B cell (primary cell): ENCODE measurements around the gene IMP3. TPM values are rescaled to one million over a fixed set of nuclear protein-coding genes. Genes with fewer than 3 reads are reported as not detected.

Source experiments
- ATAC-seq: fragments of 200-7000 bp; cut with Tn5 transposase; one replicate; pipeline ENCODE4 v1.10.0; 2021; ENCODE audit warnings: low read depth, mild to moderate bottlenecking, moderate number of reproducible peaks, moderate library complexity
- CTCF ChIA-PET: fragments of 350-600 bp; sonication (Branson Sonifier 250); formaldehyde crosslinking; loops from one replicate; lab custom pipeline; 2021; ENCODE audit warnings: antibody characterized with exemption, inconsistent platforms; lab: Charles Lee
- POLR2A ChIA-PET: fragments of 350-600 bp; sonication (Branson Sonifier 250); formaldehyde crosslinking; loops from one replicate; lab custom pipeline; 2021; ENCODE audit warnings: antibody characterized with exemption; lab: Charles Lee
- DNase-seq: peaks from one replicate; pipeline ENCODE4 v3.0.0; 2013
- H2AFZ ChIP-seq: 2 replicates; pipeline ENCODE4 v1.6.1; 2012; ENCODE audit warnings: mild to moderate bottlenecking, low read depth, low read length; ENCODE audit not compliant: insufficient read depth, poor library complexity, severe bottlenecking
- H3K27ac ChIP-seq, 2 donors: 1 replicate in 1 of 2; 2 replicates in 1 of 2; pipeline ENCODE4 v1.5.1; 2012 to 2013; ENCODE audit warnings: low read length in 2 of 2, mild to moderate bottlenecking in 2 of 2, moderate library complexity in 1 of 2
- H3K27me3 ChIP-seq, 4 experiments: fragments of 200-600 bp in 1 of 4; sonication (generic) in 1 of 4; replicated peaks in 1 of 4; 1 replicate in 2 of 4; 2 replicates in 2 of 4; pipeline versions ENCODE4 v1.6.1 to v1.7.0; 2013 to 2016; ENCODE audit warnings: low read length in 3 of 4, mild to moderate bottlenecking in 2 of 4, mixed read lengths in 1 of 4, moderate library complexity in 1 of 4; ENCODE audit not compliant: insufficient read depth in 4 of 4, control insufficient read depth in 3 of 4; ENCODE audit errors: control extremely low read depth in 1 of 4
- H3K36me3 ChIP-seq, 2 experiments: replicated peaks in 1 of 2; 1 replicate in 1 of 2; 2 replicates in 1 of 2; pipeline versions ENCODE4 v1.6.1 to v1.7.1; 2013; ENCODE audit warnings: low read length in 1 of 2; ENCODE audit not compliant: insufficient read depth in 2 of 2, control insufficient read depth in 1 of 2; ENCODE audit errors: control extremely low read depth in 1 of 2, extremely low read depth in 1 of 2
- H3K4me1 ChIP-seq, 2 donors: fragments of 200-600 bp in 1 of 2; sonication (generic) in 1 of 2; 1 replicate in 1 of 2; 2 replicates in 1 of 2; pipeline versions ENCODE4 v1.5.1 to v1.6.1; 2013 to 2017; ENCODE audit warnings: low read length in 2 of 2; ENCODE audit not compliant: control insufficient read depth in 2 of 2, insufficient read depth in 2 of 2
- H3K4me2 ChIP-seq: replicated peaks from 2 replicates; pipeline ENCODE3; 2012; ENCODE audit warnings: mild to moderate bottlenecking, low read depth, low read length; ENCODE audit not compliant: poor library complexity, severe bottlenecking
- H3K4me3 ChIP-seq, 5 experiments: fragments of 200-600 bp in 1 of 5; sonication (generic) in 1 of 5; 1 replicate in 3 of 5; 2 replicates in 2 of 5; pipeline versions ENCODE4 v1.5.1 to v1.7.0; 2011 to 2016; ENCODE audit warnings: low read length in 4 of 5, mild to moderate bottlenecking in 4 of 5, low read depth in 2 of 5, control low read depth in 1 of 5, moderate library complexity in 1 of 5; ENCODE audit not compliant: insufficient read depth in 1 of 5; ENCODE audit errors: control extremely low read depth in 1 of 5, extremely low read depth in 1 of 5
- H3K79me2 ChIP-seq: fragments of 200-600 bp; sonication (generic); one replicate; pipeline ENCODE4 v1.6.0; 2016; ENCODE audit warnings: low read length; ENCODE audit not compliant: control insufficient read depth, insufficient read depth
- H3K9ac ChIP-seq: fragments of 200-600 bp; sonication (generic); 2 replicates; pipeline ENCODE4 v1.6.1; 2017; ENCODE audit warnings: mild to moderate bottlenecking, low read length, moderate library complexity
- H3K9me3 ChIP-seq, 3 donors: one replicate each; pipeline versions ENCODE4 v1.6.1 to v1.7.1; 2013; ENCODE audit warnings: low read length in 2 of 3; ENCODE audit not compliant: control insufficient read depth in 2 of 3, insufficient read depth in 1 of 3; ENCODE audit errors: control extremely low read depth in 1 of 3
- H4K20me1 ChIP-seq: 2 replicates; pipeline ENCODE4 v1.6.0; 2012; ENCODE audit warnings: mild to moderate bottlenecking, low read length; ENCODE audit not compliant: insufficient read depth, control insufficient read depth, poor library complexity, severe bottlenecking
- H3K27ac Mint-ChIP-seq: one replicate; pipeline ENCODE4 v1.8.0; 2021; ENCODE audit warnings: mixed read lengths
- H3K27me3 Mint-ChIP-seq: one replicate; pipeline ENCODE4 v1.8.0; 2021; ENCODE audit warnings: mixed read lengths
- H3K4me1 Mint-ChIP-seq: one replicate; pipeline ENCODE4 v1.8.0; 2021; ENCODE audit warnings: mixed read lengths
- H3K4me3 Mint-ChIP-seq: one replicate; pipeline ENCODE4 v1.8.0; 2021; ENCODE audit warnings: mixed read lengths
- H3K9me3 Mint-ChIP-seq: one replicate; pipeline ENCODE4 v1.8.0; 2022; ENCODE audit warnings: mixed read lengths; ENCODE audit not compliant: insufficient read depth
- EZH2 ChIP-seq: IDR thresholded peaks from 2 replicates; pipeline ENCODE4 v1.6.1; 2012; ENCODE audit warnings: borderline replicate concordance, low read depth, mild to moderate bottlenecking, moderate library complexity, low read length; ENCODE audit not compliant: insufficient read depth, poor library complexity, severe bottlenecking
- WGBS: methylation state at CpG from one replicate; pipeline ENCODE4 v1.1.5; 2013; ENCODE audit warnings: missing lambda C conversion rate; ENCODE audit not compliant: insufficient coverage; 5-methylcytosine and 5-hydroxymethylcytosine counted together
- intact Hi-C: fragments of 100-400 bp; cut with micrococcal nuclease; formaldehyde crosslinking; loops from one replicate; pipeline ENCODE4 v1.10.0; 2022
- polyA plus RNA-seq: library from polyadenylated mRNA; depleted of rRNA; stranded (reverse); fragments of >200 nt; gene quantifications from 2 replicates; pipeline ENCODE4 v1.2.3, GENCODE V29; 2012
- total RNA-seq, 2 donors: library from RNA; stranded (reverse); fragments of 120-200 nt in 1 of 2; gene quantifications; 1 replicate in 1 of 2; 2 replicates in 1 of 2; pipeline versions ENCODE4 v1.2.3 to v1.2.4, GENCODE V29; 2013 to 2022
- TF ChIP-seq, protein P1 (sequence below): fragments of 200-600 bp; IDR thresholded peaks from one replicate; pipeline ENCODE4 v1.8.0; 2022; ENCODE audit warnings: antibody characterized with exemption, mild to moderate bottlenecking

IMP3 gene
- total and polyA plus RNA-seq, 2 donors (not counting 1 experiment from before 2014, with no cell fraction given): 60.8 to 85.1 TPM

DNA sequence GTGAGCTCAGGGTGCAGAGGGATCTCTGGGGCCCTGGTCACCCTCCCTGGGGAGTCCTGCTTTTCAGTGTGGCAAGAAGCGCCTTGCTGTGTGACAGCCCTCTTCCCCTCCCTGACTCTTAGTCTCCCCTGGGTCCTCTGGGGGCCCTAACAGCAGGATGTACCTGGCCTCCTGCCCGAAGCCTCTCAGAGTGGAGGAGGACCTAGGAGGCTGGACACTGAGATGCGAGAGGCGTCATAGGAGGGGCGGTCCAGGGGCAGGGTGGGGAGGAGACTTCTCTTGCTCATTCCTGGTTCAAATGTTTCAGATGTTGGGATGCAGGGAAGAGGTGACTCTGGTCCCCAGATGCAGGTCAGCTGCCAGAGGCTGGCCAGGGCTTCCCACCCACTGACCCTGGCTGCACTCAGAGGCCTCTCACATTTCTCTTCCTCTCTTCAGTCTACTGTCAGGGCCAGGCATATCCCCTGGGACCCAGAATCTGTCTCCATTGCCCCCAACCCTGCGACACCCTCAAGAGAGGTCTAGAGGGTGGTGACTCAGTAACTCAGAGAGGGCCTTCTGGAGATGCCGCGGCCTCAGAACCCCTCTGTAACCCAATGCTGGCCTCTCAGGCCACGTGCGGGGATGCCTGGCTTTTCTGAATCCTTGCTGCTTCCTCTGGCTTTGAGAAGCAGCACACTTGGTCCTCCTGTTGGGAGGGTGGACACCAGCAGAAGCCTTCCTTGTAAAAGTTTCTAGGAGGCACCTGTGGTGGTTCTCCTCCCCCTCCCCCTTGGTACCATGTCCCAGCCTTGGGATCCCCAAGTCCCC, 33.6 kb upstream of the IMP3 start:
- intact Hi-C loops: no loop called here
- no peaks in the 10 kb centered on the region for H3K36me3 ChIP-seq
- H3K27me3 Mint-ChIP-seq: no peaks in the 10 kb centered on the region
- no peaks in the 10 kb centered on the region for H4K20me1 ChIP-seq
- 86% methylated on average over 8 of the region's 10 CpGs for WGBS
- H3K9me3 Mint-ChIP-seq: no peaks in the 10 kb centered on the region
- no peaks in the 10 kb centered on the region for H3K79me2 ChIP-seq
- no peaks in the 10 kb centered on the region for H3K27me3 ChIP-seq
- ATAC-seq: peak; percentile 36
- no peak overlapping the region for H3K4me2 ChIP-seq
- TF ChIP-seq EZH2: no peak
- TF ChIP-seq, protein P1, sequence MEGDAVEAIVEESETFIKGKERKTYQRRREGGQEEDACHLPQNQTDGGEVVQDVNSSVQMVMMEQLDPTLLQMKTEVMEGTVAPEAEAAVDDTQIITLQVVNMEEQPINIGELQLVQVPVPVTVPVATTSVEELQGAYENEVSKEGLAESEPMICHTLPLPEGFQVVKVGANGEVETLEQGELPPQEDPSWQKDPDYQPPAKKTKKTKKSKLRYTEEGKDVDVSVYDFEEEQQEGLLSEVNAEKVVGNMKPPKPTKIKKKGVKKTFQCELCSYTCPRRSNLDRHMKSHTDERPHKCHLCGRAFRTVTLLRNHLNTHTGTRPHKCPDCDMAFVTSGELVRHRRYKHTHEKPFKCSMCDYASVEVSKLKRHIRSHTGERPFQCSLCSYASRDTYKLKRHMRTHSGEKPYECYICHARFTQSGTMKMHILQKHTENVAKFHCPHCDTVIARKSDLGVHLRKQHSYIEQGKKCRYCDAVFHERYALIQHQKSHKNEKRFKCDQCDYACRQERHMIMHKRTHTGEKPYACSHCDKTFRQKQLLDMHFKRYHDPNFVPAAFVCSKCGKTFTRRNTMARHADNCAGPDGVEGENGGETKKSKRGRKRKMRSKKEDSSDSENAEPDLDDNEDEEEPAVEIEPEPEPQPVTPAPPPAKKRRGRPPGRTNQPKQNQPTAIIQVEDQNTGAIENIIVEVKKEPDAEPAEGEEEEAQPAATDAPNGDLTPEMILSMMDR: no peak
- H3K4me1 Mint-ChIP-seq: peaks cover 4% of the 10 kb centered on the region
- DNase-seq: no peak
- H3K9ac ChIP-seq: no peak overlapping the region
- H3K27ac Mint-ChIP-seq: no peak overlapping the region
- no peaks in the 10 kb centered on the region for H3K9me3 ChIP-seq
- H3K4me3 Mint-ChIP-seq: no peak overlapping the region
- no peak overlapping the region for H2AFZ ChIP-seq
- POLR2A ChIA-PET: no interaction called here
- no peak overlapping the region for H3K27ac ChIP-seq
- CTCF ChIA-PET: no interaction called here
- no peaks in the 10 kb centered on the region for H3K4me1 ChIP-seq
- H3K4me3 ChIP-seq: no peak overlapping the region

DNA sequence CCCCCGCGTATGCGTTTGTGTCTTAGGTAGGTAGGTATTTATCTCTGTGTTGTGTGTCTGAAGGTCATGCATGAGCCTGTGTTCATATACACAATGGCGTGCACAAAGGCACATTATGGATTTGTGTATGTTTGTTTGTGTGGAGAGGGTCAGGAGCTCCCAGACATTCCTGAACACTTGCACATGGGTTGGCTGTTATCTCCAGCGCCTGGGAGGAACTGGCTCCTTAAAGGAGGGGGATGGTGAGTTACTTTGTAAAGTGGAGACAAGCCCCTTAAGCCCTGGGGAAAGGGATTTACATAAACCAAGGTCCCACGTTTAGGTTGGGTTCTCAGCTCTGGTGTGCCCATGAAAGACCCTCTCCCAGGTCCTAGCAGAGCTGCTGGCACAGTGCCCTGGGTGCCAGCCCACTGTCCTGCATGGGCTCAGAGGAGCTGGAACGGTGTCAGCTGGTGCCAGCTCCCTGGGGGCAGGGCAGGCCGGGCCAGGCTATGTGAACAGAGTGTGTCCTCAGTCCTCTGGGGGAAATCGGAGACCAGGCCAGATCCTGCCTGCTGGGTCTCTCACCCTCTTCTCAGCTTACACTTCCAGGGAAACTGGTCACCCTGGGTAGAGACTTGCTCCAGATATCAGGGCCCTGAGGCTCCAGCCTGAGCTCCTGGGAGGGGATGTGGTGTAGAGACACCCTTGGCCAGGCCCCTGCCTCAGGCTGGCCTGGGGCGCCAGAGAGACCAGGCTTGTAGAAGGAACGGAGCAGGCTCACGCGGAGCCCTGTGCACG, 32.8 kb upstream of the IMP3 start:
- Histone ChIP-seq H4K20me1 (no peaks in the 10 kb centered on the region), H3K79me2 (no peaks in the 10 kb centered on the region), H3K4me3 (no peak overlapping the region), H3K9ac (no peak overlapping the region), H2AFZ (no peak overlapping the region), H3K27me3 (no peaks in the 10 kb centered on the region), H3K4me1 (no peaks in the 10 kb centered on the region), H3K4me2 (no peak overlapping the region), H3K36me3 (no peaks in the 10 kb centered on the region), H3K27ac (no peak overlapping the region), H3K9me3 (no peaks in the 10 kb centered on the region)
- CTCF ChIA-PET: no interaction called here
- 65% methylated on average over 14 of the region's 14 CpGs for WGBS
- Mint-ChIP-seq H3K4me3 (no peak overlapping the region), H3K27ac (no peak overlapping the region), H3K4me1 (peaks cover 2% of the 10 kb centered on the region), H3K9me3 (no peaks in the 10 kb centered on the region), H3K27me3 (no peaks in the 10 kb centered on the region)
- no peak for TF ChIP-seq EZH2
- TF ChIP-seq, protein P1: no peak
- intact Hi-C loops: no loop called here
- POLR2A ChIA-PET: interaction anchor here (0.6 kb wide), 1 partner anchor 798 kb away, joined by 3 read pairs; no protein-coding TSS in a partner anchor
- ATAC-seq (no peak), DNase-seq (no peak)
